Ishikawa (cell line): ENCODE results near the gene SRD5A1.

ENCODE experiments used
- TAF1 ChIP-seq: IDR thresholded peaks from 2 replicates; pipeline ENCODE4 v1.6.1; 2012; ENCODE audit warnings: low read depth, mild to moderate bottlenecking
- TEAD4 ChIP-seq: IDR thresholded peaks from 2 replicates; pipeline ENCODE4 v1.6.1; 2012

GRCh38 chr5:6602441-6602840 is 30.8 kb upstream of the SRD5A1 start:
- no peak for TF ChIP-seq TEAD4
- no peak for TF ChIP-seq TAF1
